ENCODE measurements around the gene CAPN10.
A peak's percentile ranks its signal among the peaks of the same experiment; 100 is the strongest.
"Not testable (repeated sequence)": the region's sequence is repeated elsewhere in the genome, so short reads cannot be mapped to it uniquely, and the experiment has no call there.

Gene CAPN10, protein sequence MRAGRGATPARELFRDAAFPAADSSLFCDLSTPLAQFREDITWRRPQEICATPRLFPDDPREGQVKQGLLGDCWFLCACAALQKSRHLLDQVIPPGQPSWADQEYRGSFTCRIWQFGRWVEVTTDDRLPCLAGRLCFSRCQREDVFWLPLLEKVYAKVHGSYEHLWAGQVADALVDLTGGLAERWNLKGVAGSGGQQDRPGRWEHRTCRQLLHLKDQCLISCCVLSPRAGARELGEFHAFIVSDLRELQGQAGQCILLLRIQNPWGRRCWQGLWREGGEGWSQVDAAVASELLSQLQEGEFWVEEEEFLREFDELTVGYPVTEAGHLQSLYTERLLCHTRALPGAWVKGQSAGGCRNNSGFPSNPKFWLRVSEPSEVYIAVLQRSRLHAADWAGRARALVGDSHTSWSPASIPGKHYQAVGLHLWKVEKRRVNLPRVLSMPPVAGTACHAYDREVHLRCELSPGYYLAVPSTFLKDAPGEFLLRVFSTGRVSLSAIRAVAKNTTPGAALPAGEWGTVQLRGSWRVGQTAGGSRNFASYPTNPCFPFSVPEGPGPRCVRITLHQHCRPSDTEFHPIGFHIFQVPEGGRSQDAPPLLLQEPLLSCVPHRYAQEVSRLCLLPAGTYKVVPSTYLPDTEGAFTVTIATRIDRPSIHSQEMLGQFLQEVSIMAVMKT

DNA sequence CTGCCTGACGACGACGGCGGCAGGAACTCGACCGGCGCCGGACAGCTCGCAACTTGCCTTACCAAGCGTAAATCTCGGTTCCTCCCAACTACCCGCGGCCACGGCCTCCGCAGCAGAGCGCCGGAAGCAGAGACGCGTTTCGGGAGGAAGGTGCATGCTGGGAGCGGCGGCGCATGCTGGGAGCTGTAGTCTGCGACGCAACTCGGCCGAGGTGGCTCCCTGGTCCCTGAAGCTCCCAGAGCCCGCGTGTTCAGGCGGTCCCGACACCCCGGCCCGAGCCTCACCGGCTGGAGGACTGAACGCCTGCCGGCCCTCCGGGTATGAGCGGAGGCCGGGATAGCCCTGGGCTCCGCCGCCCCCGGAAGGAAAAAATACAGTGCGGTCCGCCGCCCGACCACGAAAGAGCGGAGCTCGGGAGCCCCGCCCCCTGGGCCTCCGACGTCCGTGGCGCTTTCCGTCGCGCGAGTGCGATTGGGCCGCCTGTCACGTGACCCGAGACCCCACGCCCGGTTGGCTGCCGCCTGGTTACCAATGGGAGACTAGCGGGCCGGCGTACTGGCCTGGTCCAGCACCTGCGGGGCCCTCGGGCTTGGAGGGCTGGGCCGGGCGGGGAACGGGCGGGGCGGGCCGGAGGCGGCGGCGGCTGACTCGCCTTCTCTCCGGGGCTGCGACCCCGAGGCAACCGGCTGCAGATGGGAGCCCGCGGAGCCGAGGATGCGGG lies at the start of gene CAPN10:
Gene CAPN10 (plus strand): TSS at position 537 of the 721 bp plus-strand sequence. CDS start 178 bp downstream, at position 715.
- DNase-seq = peak; percentile 80

DNA sequence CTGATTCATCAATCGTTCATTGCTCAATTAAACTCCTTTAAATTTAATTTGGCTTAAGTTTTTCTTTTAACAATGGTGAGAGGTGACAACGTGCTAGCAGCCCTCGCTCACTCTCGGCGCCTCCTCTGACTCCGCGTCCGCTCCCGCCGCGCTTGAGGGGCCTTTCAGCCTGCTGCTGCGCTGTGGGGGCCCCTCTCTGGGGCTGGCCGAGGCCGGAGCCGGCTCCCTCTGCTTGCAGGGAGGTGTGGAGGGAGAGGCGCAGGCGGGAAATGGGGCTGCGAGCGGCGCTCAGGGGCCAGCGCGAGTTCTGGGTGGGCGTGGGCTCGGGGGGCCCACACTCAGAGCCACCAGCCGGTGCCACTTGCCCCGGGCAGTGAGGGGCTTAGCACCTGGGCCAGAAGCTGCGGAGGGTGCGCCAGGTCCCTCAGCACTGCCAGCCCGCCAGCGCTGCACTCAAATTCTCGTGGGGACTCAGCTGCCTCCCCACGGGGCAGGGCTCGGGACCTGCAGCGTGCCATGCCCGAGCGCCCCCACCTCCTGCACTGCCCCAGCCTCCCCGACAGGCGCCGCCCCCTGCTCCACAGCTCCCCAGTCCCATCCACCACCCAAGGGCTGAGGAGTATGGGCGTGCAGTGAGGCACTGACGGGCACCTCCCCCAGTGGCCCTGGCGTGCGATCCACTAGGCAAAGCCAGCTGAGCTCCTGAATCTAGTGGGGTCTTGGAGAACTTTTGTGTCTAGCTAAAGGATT lies 48.3 kb upstream of the CAPN10 start:
- DNase-seq = no peak

DNA sequence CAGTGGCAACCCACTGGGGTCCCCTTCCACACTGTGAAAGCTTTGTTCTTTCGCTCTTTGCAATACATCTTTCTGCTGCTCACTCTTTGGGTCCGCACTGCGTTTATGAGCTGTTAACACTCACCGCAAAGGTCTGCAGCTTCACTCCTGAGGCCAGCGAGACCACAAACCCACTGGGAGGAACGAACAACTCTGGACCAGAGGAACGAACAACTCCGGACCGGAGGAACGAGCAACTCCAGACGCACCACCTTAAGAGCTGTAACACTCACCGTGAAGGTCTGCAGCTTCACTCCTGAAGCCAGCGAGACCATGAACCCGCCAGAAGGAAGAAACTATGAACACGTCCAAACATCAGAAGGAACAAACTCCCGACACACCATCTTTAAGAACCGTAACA lies 47.4 kb upstream of the CAPN10 start:
- DNase-seq = not testable (repeated sequence)

DNA sequence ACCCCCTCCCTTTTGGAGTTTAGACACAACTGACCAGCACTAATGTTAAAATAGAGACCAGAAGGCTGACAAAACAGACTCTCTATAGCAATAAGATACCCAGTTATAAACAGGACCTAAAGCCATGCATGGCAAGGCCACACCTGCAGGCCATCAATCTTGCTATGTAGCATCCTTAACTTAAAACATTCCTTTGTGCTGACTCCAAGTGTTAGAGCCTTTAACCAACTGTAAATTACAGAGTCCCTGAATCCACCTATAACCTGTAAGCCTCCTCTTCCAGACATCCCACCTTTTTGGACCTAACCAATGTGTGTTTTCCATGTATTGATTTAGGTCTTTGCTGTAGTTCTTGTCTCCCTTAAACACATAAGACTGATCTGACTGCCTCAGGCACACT lies 46.6 kb upstream of the CAPN10 start:
- DNase-seq = no peak

DNA sequence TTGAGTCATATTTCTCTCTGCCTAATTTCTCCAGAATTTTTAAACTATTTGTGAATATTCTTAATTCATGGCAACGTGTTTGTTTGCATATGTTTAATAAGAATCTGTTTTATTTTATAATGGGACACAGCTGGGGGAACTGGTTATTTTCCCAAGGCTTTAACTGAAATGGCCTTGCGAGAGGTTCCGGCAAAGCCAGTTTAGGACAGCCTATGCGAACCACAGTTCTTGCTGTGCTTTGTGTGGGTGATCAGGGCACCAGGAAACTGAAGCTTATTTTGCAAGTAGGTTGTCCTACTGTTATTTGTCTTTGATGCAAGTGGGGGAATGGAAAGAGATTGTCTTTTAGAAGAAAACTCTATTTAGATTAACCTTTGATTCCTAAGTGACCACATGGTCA lies 35.2 kb upstream of the CAPN10 start:
- DNase-seq = no peak

DNA sequence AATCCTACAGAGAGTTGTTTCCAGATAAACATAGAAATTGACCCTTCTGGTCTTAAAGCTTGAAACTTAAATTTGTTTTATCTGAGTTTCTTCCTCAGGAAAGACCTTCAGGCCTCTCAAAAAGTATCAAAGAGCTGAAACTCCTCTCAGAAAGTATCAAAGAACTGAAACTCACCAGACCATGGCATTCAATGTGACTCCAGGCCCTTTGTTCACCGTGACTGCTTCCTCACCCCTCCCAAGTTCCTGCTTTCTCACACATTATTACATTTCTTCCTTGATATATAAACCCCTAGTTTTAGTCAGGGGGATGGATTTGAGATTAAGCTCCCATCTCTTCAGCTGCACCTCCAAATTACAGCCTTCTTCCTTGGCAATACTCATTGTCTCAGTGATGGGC lies 34.7 kb upstream of the CAPN10 start:
- DNase-seq = no peak

DNA sequence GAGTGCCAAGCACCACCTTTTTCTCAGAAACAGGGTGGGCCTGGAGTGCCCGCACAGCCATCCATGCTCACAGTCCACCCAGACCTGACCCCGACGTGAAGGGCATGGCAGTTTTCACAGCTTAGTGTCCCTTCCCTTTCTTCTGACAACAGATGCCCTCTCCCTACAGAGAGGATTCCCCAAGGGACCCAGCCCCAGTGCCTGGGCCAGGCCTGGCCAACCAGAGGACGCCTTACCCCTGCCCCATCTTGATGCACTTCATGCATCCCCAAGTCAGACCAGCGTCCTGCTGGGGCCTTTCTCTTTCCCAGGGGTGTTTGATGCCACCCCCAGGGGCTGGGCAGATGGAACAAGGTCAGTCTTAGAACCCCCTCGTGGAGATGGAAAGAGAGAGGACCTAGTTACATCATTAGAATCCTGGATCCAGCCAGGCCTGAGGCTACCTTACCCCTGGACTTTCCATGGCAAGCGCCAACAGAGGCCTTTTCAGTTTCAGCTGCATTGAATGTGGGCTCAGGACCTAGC lies 32.5 kb upstream of the CAPN10 start:
- DNase-seq = no peak

DNA sequence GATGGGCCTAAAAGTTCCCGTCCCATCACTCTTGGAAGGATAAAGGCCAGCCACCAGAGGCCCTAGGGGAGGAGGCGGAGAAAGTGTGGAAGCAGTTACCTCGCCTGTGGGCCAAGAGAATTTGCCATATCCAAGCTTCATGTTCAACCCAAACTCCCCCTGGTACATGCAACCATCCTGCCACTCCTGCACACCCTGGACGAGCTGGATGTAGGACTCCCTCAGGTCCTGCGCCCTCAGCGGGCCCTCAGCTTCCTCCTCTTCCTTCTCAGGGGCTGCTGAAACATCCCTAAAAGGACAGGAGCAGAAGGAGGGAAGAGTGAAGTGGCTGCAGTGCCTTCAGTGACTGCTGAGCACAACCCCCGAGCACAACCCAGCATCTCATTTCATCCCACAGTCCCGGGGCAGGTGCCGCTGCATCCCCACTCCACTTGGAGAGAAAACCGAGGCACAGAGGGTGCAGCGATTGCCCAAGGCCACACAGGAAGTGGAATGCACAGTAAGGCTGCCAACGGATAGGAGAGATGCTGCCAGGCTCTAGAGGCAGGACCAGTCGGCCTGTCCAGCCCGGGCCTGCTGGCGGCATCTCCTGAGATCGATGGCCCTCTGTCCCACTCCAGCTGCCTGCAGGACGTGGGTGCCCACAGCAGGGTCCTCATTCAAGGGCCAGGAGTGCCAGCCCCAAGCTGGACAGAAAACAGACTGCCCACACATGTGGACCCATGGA lies 31.6 kb upstream of the CAPN10 start:
- DNase-seq = no peak

DNA sequence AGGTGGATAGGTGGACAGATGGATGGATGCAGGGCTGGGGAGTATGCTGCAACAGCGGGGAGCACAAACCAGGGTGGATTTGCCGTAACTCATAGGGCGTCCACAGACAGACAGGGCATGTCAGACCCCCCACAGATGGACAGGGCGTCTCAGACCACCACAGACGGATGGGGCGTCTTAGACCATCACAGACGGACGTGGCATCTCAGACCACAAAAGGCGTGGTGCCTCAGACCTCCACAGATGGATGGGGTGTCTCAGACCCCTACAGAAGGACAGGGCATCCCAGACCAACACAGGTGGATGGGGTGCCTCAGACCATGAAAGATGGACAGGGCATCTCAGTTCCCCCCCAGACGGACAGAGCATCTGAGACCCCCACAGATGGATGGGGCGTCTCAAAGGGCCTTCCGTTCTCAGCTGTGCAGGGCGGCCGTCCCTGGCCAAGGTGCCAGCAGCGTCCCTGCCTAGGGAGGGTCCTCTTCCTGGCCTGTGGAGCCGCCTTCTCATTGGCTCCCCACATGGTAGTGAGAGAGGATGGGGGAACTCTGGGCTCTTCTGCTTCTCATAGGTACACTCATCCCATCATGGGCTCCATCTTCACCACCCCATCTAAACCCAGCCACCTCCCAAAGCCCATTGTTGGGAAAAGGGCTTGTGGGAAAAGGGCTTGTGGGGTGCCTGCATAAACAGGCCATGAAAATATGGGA lies 30.8 kb upstream of the CAPN10 start:
- no peak for DNase-seq

DNA sequence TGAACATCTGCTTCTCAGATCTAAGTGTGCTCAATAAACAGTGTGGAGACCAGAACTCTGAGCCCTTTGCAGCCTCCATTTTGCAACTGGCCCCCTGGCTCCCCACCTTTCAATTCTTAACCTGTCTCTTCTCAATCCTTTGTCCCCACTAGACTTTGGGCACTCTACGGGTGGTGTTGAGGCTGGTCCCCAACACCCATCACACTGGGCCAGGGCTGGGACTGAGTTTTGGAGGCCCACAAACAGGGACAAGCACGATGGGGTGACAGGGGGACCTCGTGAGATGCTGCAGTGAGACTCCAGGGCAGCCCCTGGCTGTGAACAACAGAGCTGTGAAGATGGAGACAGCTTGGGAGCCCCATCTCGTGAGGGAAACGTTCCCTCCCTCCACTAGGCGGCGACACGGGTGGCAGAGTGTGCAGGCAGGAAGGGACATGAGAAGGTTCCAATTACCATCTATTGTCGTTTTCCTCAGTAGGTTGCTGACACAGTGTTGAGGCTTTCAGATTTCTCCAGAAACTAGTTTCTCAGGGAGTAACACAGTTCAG lies 29.9 kb upstream of the CAPN10 start:
- no peak for DNase-seq

DNA sequence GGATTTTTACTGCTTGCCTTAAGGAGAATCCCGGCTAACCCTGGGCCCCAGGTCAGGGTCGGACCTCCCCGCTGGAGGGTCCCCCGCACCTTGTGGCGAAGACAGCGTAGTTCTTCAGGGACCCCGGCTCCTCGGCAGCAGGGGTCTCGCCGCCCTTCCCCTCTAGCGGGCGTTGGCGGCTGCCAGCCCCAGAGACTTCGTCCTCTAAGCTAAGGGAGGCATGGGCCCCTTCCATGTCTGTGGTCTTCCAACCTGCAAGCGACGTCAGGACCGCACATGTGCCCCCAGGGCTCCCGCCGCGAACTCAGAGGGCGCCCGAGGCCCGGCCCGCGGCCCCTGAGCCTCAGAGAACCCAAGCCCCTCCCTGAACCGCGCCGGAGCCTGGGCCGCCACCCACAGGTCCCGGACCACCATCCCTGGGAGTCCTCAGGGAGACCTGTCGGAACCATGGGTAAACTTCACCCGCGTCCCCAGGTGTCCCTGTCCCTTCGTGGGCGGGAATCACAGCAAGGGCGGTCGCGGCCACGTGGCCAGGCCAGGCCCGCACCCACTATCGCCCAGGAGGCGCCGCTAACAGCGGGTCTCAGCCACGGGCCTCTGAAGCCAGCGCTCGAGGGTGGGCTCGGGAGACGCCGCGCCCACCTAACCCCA lies 29.3 kb upstream of the CAPN10 start:
- no peak for DNase-seq

DNA sequence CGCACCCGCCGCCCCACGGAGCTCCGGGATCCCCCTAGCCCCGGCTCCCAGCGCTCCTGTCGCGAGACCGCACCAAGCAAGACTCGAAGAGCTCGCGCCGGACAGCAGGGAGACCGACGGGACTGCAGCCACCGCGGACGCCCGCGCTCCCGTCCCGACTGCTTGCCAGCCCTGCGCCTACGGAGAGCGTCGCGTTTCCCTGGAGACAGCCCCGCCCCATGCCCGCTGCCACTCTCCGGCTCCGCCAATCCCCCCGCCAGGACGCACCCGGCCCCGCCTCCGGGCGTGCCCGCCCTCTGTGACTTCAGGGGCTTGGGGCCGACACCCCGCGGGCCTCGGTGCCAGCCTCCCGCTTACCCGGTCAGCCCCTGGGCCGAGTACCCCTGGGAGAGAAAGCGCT lies 28.7 kb upstream of the CAPN10 start, which contains the start of gene ANKMY1:
Gene ANKMY1 (minus strand): TSS at position 181 of the 400 bp plus-strand sequence. CDS start 653 bp downstream, outside the sequence.
- DNase-seq = peak; percentile 2

DNA sequence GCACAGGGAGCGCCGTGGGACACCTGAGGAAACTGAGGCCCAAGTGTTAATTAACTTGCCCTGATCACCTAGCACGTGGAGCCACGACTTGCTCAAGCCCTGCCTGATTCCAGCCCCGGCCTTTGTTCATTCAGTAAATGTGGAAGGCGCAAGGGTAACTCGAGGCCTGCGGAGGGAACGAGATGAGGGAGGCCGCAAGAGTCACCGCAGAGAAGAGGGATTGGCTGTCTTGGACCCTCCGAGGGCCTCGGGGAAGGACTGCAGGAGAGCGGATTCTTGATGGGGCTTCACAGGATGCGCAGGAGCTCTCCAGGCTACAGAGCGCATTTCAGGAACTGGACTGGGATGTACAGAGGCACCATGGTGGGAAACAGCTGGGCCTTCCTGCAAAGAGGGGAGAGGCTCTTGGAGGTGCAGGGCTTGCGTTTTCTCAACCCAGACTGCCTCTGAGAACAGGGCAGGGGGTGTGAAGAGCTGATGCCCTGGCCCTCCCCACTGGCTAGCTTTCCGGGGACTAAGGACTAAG lies 28.2 kb upstream of the CAPN10 start:
- DNase-seq = no peak

DNA sequence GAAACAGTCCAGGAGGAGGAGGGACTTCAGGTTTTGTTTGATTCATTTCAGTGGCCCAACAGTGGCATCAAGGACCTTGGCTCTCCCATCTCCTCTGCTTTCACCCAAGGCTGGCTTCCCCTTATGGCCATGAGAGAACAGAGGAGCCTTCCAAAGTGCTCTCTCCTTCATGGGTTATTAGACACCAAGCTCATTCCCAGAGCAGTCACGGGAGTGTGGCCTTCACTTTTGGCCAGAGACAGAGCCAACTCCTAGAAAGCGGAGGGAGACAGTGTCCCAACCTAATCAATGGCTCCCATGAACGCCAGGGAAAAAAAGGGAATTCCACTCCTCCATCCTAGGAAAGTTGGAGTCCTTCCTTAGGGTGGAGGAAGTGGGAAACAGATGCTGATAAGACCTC lies 27.2 kb upstream of the CAPN10 start:
- no peak for DNase-seq

DNA sequence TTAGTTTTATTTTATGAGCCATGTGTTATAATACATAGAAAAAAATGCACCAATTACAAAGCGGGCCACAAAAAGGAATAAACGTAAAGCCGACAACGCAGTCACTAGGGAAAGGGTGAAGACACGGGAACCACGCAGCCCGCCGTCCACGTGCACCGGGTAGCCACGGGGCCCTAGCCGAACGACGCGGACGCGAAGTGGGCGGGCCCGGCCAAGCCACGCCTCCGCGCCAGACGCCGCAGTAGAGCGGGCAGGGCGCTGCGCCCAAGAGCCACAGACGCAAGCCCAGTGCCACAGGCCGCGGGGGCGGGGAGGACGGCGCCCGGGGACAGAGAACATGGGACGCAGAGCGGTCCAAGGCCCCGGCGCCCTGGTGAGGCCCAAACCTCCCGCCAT lies 26.5 kb upstream of the CAPN10 start, which contains the start of gene DUSP28:
Gene DUSP28 (plus strand): TSS at position 274 of the 396 bp plus-strand sequence. CDS start 328 bp downstream, outside the sequence.
- peak; percentile 74 for DNase-seq

DNA sequence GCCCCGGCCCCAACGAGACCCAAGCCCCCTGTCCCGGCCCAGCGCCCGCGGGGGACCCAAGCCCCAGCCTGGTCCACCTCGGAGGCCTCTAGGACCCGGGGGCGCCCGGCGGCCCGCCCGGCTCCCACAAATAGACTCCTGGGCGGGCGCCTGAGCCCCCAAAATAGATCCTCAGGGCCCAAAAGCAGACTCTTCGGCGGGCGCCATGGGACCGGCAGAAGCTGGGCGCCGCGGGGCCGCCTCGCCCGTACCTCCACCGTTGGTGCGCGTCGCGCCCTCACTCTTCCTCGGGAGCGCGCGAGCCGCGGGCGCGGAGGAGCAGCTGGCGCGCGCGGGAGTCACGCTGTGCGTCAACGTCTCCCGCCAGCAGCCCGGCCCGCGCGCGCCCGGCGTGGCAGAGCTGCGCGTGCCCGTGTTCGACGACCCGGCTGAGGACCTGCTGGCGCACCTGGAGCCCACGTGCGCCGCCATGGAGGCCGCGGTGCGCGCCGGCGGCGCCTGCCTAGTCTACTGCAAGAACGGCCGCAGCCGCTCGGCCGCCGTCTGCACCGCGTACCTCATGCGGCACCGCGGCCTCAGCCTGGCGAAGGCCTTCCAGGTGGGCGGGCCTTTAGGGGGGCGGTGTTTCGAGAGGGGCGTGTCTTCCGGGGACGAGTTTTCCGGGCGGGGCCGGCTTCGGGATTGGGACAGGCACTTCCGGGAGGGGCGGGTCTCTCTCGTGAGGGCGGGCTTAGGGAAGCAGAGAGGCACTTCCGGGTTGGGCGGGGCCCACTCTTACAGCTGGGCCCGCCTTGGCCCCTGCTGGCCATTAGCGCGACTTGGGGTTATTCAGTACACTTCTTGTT lies 25.8 kb upstream of the CAPN10 start:
- DNase-seq = peak; percentile 93

DNA sequence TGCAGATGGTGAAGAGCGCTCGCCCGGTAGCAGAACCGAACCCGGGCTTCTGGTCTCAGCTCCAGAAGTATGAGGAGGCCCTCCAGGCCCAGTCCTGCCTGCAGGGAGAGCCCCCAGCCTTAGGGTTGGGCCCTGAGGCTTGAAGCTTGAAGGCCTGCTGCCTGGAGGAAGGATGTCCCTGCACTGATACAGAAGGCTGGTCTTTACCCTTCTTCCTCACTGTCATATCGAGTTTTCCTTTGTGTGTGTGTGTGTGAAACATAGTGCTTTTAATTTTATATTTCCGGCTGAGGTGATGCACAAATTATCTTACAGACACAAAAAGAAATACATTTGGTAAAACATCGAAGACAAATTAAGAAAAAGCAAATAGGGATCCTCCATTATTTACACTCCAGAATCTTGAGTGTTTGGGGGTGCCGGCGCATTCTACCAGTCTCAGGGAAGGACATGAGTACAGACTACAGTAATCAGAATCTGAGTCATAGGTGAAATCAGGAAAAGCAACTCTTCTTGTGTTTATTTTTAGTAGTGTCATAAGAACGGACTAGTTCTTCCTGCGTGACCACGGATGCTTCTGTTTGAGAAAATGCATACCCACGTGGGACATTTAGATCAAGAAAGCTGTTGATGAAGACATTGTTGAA lies 25.1 kb upstream of the CAPN10 start:
- DNase-seq = no peak

DNA sequence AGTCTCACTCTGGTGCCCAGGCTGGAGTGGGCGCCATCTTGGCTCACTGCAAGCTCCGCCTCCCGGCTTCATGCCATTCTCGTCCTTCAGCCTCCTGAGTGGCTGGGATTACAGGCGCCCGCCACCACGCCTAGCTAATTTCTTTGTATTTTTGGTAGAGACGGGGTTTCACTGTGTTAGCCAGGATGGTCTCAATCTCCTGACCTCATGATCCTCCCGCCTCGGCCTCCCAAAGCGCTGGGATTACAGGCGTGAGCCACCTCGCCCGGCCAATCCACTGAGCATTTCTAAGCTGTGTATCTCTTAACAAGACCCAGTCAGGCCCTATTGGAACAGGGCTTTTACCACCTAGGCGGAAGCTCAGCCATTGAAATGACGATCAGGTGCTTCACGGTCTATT lies 23.3 kb upstream of the CAPN10 start:
- DNase-seq = not testable (repeated sequence)
